Caco-2 (cell line): ENCODE results near the gene CPLX1. TPM values are rescaled to one million over a fixed set of nuclear protein-coding genes. Genes with fewer than 3 reads are reported as not detected.

Source experiments
- BruUV-seq: library from RNA; stranded (reverse); fragments of 400-500 nt; replicated peaks from 2 replicates; lab custom pipeline; 2021; lab: Mats Ljungman, UMichigan
- CTCF ChIA-PET: fragments of 300-600 bp; sonication (Branson Sonifier 250); formaldehyde crosslinking; loops from one replicate; lab custom pipeline; 2022; ENCODE audit warnings: antibody characterized with exemption; lab: Charles Lee
- POLR2A ChIA-PET: fragments of 300-600 bp; sonication (Branson Sonifier 250); formaldehyde crosslinking; loops from one replicate; lab custom pipeline; 2022; ENCODE audit warnings: antibody characterized with exemption; lab: Charles Lee
- DNase-seq, 2 experiments: peaks; one replicate each; pipeline versions ENCODE4 v3.0.0 to v3.0.0-alpha.2; 2020 to 2022
- H3K27me3 ChIP-seq: replicated peaks from 2 replicates; pipeline ENCODE4 v1.6.0; 2011; ENCODE audit warnings: low read length; ENCODE audit not compliant: control insufficient read depth, insufficient read depth
- H3K36me3 ChIP-seq: 2 replicates; pipeline ENCODE4 v1.5.1; 2011; ENCODE audit warnings: low read length; ENCODE audit not compliant: control insufficient read depth, insufficient read depth
- H3K4me1 ChIP-seq: fragments of 250-450 bp; sonication (Bioruptor Pico); 2 replicates; pipeline ENCODE4 v1.5.1; 2020; ENCODE audit warnings: mild to moderate bottlenecking
- H3K4me3 ChIP-seq: 2 replicates; pipeline ENCODE4 v1.5.1; 2011; ENCODE audit warnings: low read depth, mild to moderate bottlenecking, control low read depth, low read length
- H3K9me3 ChIP-seq: fragments of 250-450 bp; sonication (Bioruptor Pico); 2 replicates; pipeline ENCODE4 v1.5.1; 2020; ENCODE audit warnings: mild to moderate bottlenecking, moderate library complexity
- H3K27ac Mint-ChIP-seq: one replicate; pipeline ENCODE4 v1.8.0; 2022; ENCODE audit warnings: mixed read lengths; ENCODE audit not compliant: unreplicated experiment
- H3K27me3 Mint-ChIP-seq: one replicate; pipeline ENCODE4 v1.8.0; 2022; ENCODE audit warnings: mixed read lengths; ENCODE audit not compliant: insufficient read depth, unreplicated experiment
- H3K36me3 Mint-ChIP-seq: one replicate; pipeline ENCODE4 v1.8.0; 2022; ENCODE audit warnings: mild to moderate bottlenecking, mixed read lengths; ENCODE audit not compliant: insufficient read depth, unreplicated experiment
- H3K4me1 Mint-ChIP-seq: one replicate; pipeline ENCODE4 v1.8.0; 2022; ENCODE audit warnings: low read depth, mixed read lengths; ENCODE audit not compliant: unreplicated experiment
- H3K4me3 Mint-ChIP-seq: one replicate; pipeline ENCODE4 v1.8.0; 2022; ENCODE audit warnings: mild to moderate bottlenecking, moderate library complexity, mixed read lengths; ENCODE audit not compliant: unreplicated experiment
- H3K9me3 Mint-ChIP-seq: one replicate; pipeline ENCODE4 v1.8.0; 2022; ENCODE audit warnings: mixed read lengths; ENCODE audit not compliant: unreplicated experiment
- CTCF ChIP-seq, 2 experiments: fragments of 200-600 bp in 1 of 2; IDR thresholded peaks; 1 replicate in 1 of 2; 2 replicates in 1 of 2; pipeline versions ENCODE4 v1.5.1 to v1.8.0; 2011 to 2022; ENCODE audit warnings: antibody characterized with exemption in 1 of 2, control low read depth in 1 of 2, inconsistent platforms in 1 of 2, low read depth in 1 of 2, low read length in 1 of 2, mild to moderate bottlenecking in 1 of 2, moderate library complexity in 1 of 2; ENCODE audit not compliant: insufficient read depth in 1 of 2, severe bottlenecking in 1 of 2, unreplicated experiment in 1 of 2
- intact Hi-C: fragments of 100-400 bp; cut with micrococcal nuclease; formaldehyde crosslinking; loops from one replicate; pipeline ENCODE4 v1.10.0; 2022; ENCODE audit not compliant: unreplicated experiment
- total RNA-seq: library from RNA; stranded (reverse); gene quantifications from 2 replicates; pipeline ENCODE4 v1.2.3, GENCODE V29; 2022

Gene CPLX1
- total RNA-seq, 1 experiment from 2014 or later: 20.9 TPM

- BruUV-seq: no TSS peak
- peaks cover 9% of the 10 kb centered on the region for H3K9me3 Mint-ChIP-seq
- no peak overlapping the region for H3K4me3 Mint-ChIP-seq
- H3K9me3 ChIP-seq: peaks cover 10% of the 10 kb centered on the region
- H3K27me3 Mint-ChIP-seq: no peaks in the 10 kb centered on the region
- ChIA-PET CTCF (no interaction called here), POLR2A (no interaction called here)
- H3K4me1 ChIP-seq: no peaks in the 10 kb centered on the region
- H3K27ac Mint-ChIP-seq: no peak overlapping the region
- H3K4me1 Mint-ChIP-seq: no peaks in the 10 kb centered on the region
- no peaks in the 10 kb centered on the region for H3K36me3 ChIP-seq
- H3K4me3 ChIP-seq: no peak overlapping the region
- intact Hi-C loops: no loop called here
- no peak for TF ChIP-seq CTCF (IDR thresholded peaks at IDR 0.05; ENCODE audit: insufficient read depth in 1 of 2, low read depth in 1 of 2, low read length in 1 of 2, severe bottlenecking in 1 of 2, unreplicated experiment in 1 of 2)
- H3K27me3 ChIP-seq: no peaks in the 10 kb centered on the region
- no peak for DNase-seq
- H3K36me3 Mint-ChIP-seq: no peaks in the 10 kb centered on the region
Observed at GRCh38 chr4:834368-835147, 8.6 kb upstream of the CPLX1 start.

- Mint-ChIP-seq H3K36me3 (no peaks in the 10 kb centered on the region), H3K27ac (no peak overlapping the region), H3K4me1 (no peaks in the 10 kb centered on the region), H3K4me3 (no peak overlapping the region), H3K9me3 (peaks cover 9% of the 10 kb centered on the region), H3K27me3 (no peaks in the 10 kb centered on the region)
- no peaks in the 10 kb centered on the region for H3K27me3 ChIP-seq
- no TSS peak for BruUV-seq
- H3K4me1 ChIP-seq: no peaks in the 10 kb centered on the region
- H3K9me3 ChIP-seq: peaks cover 10% of the 10 kb centered on the region
- POLR2A ChIA-PET: no interaction called here
- no peak for TF ChIP-seq CTCF (IDR thresholded peaks at IDR 0.05; ENCODE audit: insufficient read depth in 1 of 2, low read depth in 1 of 2, low read length in 1 of 2, severe bottlenecking in 1 of 2, unreplicated experiment in 1 of 2)
- H3K36me3 ChIP-seq: no peaks in the 10 kb centered on the region
- no peak for DNase-seq
- CTCF ChIA-PET: no interaction called here
- intact Hi-C loops: no loop called here
- H3K4me3 ChIP-seq: no peak overlapping the region
Observed at GRCh38 chr4:833731-834367, 7.9 kb upstream of the CPLX1 start.

- Mint-ChIP-seq H3K4me1 (no peaks in the 10 kb centered on the region), H3K36me3 (no peaks in the 10 kb centered on the region), H3K27me3 (peaks cover 1% of the 10 kb centered on the region), H3K9me3 (peaks cover 9% of the 10 kb centered on the region), H3K27ac (no peak overlapping the region), H3K4me3 (no peak overlapping the region)
- no TSS peak for BruUV-seq
- TF ChIP-seq CTCF (IDR thresholded peaks at IDR 0.05; ENCODE audit: insufficient read depth in 1 of 2, low read depth in 1 of 2, low read length in 1 of 2, severe bottlenecking in 1 of 2, unreplicated experiment in 1 of 2): no peak
- Histone ChIP-seq H3K4me3 (no peak overlapping the region), H3K4me1 (no peaks in the 10 kb centered on the region), H3K9me3 (peaks cover 8% of the 10 kb centered on the region), H3K36me3 (no peaks in the 10 kb centered on the region), H3K27me3 (no peaks in the 10 kb centered on the region)
- CTCF ChIA-PET: no interaction called here
- no peak for DNase-seq
- intact Hi-C loops: no loop called here
- POLR2A ChIA-PET: no interaction called here
Observed at GRCh38 chr4:833156-833555, 7.2 kb upstream of the CPLX1 start.
